Brain microvascular endothelial cell (primary cell): ENCODE measurements around the gene PRM1.
A peak's percentile ranks its signal among the peaks of the same experiment; 100 is the strongest.

ENCODE experiments used
- DNase-seq: peaks from one replicate; pipeline ENCODE4 v3.0.0-alpha.2; 2020
- H3K27ac ChIP-seq: fragments of 250-450 bp; sonication (Bioruptor Pico); 2 replicates; pipeline ENCODE4 v1.5.1; 2020; ENCODE audit warnings: mild to moderate bottlenecking, moderate library complexity
- H3K27me3 ChIP-seq: fragments of 250-450 bp; sonication (Bioruptor Pico); replicated peaks from 2 replicates; pipeline ENCODE4 v1.5.1; 2020; ENCODE audit warnings: mild to moderate bottlenecking
- H3K36me3 ChIP-seq: fragments of 250-450 bp; sonication (Bioruptor Pico); replicated peaks from 2 replicates; pipeline ENCODE4 v1.5.1; 2020; ENCODE audit warnings: mild to moderate bottlenecking
- H3K4me3 ChIP-seq: 2 replicates; pipeline ENCODE4 v1.5.1; 2011; ENCODE audit warnings: low read depth, mild to moderate bottlenecking, control low read depth, low read length, moderate library complexity
- in situ Hi-C: cut with HindIII; loops from 2 replicates; pipeline ENCODE4 v1.10.0; 2017; ENCODE audit warnings: low sequenced_read_pairs, low pct_ligation_motif_present
- TF ChIP-seq, protein P1 (sequence below): IDR thresholded peaks from 2 replicates; pipeline ENCODE4 v1.5.1; 2011; ENCODE audit warnings: low read depth, mild to moderate bottlenecking, moderate library complexity, low read length, control low read depth, inconsistent platforms; ENCODE audit errors: missing control alignments

Gene PRM1

DNA sequence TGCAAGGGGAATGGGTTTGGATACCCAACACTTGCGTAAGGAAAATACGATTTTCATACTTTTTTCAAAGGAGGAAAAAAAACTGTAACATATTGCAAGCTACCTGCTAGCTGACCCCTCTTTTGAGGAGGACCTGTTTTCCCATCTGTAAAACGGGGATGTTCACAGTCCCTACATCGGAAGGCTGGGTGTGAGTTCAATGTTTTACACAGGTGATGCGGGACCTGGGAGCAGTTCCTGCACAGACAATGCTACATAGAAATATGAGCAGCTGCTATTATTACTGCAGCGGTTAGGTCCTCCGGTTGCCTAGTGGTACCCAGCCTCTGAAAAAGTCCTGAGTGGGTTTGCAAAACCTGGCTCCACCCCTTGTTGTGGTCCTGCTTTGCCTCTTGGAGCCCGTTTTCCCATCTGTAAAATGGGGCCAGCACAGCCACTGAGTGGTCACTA lies 28.6 kb downstream of the PRM1 start:
- H3K27ac ChIP-seq, result no peak overlapping the region
- H3K4me3 ChIP-seq, result no peak overlapping the region

DNA sequence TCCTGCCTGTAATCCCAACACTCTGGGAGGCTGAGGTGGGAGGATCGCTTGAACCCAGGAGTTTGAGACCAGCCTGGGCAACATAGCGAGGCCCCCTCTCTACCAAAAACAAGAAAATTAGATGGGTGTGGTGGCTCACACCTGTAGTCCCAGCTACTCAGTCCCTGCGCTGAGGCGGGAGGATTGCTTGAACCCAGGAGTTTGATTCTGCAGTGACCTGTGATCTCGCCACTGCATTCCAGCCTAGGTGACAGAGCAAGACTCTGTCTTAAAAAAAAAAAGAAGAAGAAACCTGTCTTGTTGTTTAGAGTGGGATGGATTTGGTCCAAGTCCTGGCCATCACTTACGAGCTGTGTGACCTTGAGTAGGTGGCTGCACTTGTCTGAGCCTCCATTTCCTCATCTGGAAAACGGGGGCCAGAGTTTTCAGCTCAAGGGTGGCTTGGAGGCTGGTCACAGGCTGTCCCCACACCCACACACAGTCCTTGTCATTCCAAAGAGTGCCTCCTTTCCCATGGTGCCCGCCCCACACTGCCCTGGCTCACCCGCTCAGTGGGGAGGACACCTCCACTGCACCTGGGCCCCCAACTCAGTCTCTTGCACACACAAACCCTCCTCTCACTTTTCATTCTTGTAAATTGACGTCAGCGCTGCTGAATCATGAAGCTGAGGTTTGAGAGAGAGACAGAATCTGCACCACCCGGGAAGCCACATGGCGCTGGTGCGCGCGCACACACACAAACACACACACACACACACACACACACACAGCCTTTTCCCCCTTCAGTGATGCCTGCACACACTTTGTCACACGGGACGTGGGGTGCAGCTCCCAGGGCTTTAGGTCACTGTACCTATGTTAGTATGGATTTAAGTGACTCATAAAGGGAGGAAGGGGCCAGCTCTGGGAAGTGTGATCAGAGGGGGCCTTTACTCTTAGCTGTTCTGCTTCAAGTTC lies 29.3 kb downstream of the PRM1 start:
- DNase-seq, result peak; percentile 66
- H3K36me3 ChIP-seq, result peaks cover 7% of the 10 kb centered on the region
- TF ChIP-seq, protein P1, sequence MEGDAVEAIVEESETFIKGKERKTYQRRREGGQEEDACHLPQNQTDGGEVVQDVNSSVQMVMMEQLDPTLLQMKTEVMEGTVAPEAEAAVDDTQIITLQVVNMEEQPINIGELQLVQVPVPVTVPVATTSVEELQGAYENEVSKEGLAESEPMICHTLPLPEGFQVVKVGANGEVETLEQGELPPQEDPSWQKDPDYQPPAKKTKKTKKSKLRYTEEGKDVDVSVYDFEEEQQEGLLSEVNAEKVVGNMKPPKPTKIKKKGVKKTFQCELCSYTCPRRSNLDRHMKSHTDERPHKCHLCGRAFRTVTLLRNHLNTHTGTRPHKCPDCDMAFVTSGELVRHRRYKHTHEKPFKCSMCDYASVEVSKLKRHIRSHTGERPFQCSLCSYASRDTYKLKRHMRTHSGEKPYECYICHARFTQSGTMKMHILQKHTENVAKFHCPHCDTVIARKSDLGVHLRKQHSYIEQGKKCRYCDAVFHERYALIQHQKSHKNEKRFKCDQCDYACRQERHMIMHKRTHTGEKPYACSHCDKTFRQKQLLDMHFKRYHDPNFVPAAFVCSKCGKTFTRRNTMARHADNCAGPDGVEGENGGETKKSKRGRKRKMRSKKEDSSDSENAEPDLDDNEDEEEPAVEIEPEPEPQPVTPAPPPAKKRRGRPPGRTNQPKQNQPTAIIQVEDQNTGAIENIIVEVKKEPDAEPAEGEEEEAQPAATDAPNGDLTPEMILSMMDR, result no peak
- in situ Hi-C loops, result no loop called here
- no peaks in the 10 kb centered on the region for H3K27me3 ChIP-seq
- H3K27ac ChIP-seq, result no peak overlapping the region
- no peak overlapping the region for H3K4me3 ChIP-seq

More for the DNA sequence above, 28.6 kb downstream of the PRM1 start:
- no peak for DNase-seq
- in situ Hi-C loops, result no loop called here
- TF ChIP-seq, protein P1, result no peak
- Histone ChIP-seq H3K36me3 (peaks cover 7% of the 10 kb centered on the region), H3K27me3 (no peaks in the 10 kb centered on the region)

DNA sequence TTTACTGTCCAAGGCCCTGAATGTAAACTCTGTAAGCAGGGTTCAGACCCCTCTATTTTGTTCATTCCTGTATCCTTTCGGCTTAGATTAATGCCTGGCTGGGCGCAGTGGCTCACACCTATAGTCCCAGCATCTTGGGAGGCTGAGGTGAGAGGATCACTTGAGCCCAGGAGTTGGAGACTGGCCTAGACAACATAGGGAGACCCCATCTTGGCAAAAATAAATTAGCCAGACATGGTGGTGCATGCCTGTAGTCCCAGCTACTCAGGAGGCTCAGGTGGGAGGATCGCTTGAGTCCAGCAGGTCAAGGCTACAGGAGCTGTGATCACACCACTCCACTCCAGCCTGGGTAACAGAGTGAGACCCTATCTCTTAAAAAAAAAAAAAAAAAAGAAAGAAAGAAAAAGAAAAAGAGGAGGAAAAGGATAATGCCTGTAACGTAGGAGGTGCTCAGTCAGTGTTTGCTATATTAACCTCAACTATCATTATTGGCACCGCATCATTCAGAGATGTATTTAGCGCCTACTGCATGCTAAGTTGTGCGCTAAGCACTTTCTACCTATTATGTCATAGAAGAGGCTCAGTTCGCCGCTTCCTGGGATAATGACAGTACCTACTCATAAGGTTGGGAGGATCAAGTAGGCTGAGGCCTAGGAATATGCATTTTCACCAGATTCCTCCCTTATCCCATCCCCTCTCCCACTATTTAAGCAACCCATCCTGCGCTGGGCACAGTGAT lies 30.2 kb downstream of the PRM1 start:
- in situ Hi-C loops, result no loop called here
- TF ChIP-seq, protein P1, result no peak
- Histone ChIP-seq H3K27me3 (no peaks in the 10 kb centered on the region), H3K27ac (no peak overlapping the region), H3K36me3 (peaks cover 7% of the 10 kb centered on the region), H3K4me3 (no peak overlapping the region)
- DNase-seq, result no peak

DNA sequence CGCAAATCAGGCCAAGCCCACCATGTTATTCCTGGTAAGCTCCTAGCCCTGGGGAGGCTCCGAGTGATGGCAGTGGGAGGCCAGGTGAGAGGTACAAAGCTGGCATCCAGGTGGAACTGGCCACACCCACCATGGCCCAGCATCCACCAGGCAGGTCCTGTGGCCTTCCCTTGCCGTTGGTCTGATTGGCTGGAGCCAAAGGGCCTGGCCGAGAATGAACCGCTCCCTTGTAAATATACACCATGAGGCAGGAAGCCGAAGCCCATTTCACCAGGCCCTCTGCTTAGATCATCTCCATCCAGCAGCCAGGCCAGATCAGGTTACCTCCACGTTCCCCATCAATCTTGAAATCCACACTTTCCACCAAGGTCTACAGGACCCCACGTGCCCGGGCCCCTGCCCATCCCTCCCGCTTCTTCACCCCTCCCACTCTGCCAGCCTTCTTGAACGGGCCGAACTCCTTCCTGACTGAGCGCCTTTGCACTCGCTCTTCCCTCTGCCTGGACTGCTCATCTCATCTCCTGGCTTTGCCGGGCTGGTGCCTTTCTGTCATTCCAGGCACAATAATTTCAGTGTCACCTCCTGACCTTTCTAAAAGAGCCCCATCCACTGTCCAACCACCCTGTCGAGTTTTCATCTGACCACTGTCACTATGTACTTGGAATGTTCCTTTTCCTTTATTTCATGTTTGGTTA lies 30.9 kb downstream of the PRM1 start:
- no peak for DNase-seq
- in situ Hi-C loops, result no loop called here
- H3K4me3 ChIP-seq, result no peak overlapping the region
- no peak overlapping the region for H3K27ac ChIP-seq
- TF ChIP-seq, protein P1, result no peak
- H3K27me3 ChIP-seq, result no peaks in the 10 kb centered on the region
- peaks cover 7% of the 10 kb centered on the region for H3K36me3 ChIP-seq

DNA sequence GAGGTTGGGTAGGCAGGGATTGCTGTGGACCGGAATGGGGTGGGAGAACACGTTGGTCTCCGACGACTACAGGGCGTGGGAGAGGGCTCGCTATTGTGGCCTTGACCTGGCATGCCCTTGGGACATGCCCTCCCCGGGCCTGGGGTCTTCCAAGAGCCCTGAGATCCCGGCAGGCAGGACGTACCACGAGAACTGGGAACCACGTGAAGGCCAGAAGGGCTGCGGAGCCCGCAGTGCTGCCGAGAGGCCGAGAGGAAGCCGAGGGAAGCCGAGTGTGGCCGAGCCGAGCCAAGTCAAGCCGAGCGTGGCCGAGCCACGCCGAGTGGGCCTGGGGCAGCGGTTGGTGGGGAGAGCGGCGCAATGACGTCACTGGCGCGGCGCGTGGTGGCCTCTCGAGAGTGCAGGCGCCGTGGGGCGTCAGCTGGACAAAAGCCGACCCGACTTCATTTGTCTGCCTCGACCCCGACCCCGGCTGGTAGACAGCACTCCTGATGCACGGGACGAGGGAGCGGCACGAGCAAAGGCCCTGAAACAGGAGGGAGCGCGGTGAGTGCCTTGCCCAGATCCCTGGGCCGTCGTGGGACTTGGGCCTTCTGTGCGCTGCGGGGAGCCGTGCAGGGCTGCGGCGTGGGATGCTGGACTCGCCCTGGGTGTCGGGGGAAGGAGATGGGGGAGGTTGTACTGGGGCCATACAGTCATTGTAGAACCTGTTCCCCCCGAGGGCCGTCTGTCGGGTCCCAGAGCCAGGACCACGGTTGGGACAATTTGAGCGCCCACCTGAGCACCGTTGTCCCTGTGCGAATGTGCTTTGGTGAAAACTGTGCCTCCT lies 31.7 kb downstream of the PRM1 start:
- Histone ChIP-seq H3K4me3 (no peak overlapping the region), H3K27ac (no peak overlapping the region), H3K27me3 (no peaks in the 10 kb centered on the region), H3K36me3 (peaks cover 7% of the 10 kb centered on the region)
- in situ Hi-C loops, result no loop called here
- TF ChIP-seq, protein P1, result no peak
- DNase-seq, result no peak
